AG09319 (cell line): ENCODE results near the gene DCAF15.

Experiments
- DNase-seq: peaks from one replicate; pipeline ENCODE4 v3.0.0-alpha.2; 2010; ENCODE audit warnings: low read depth; ENCODE audit errors: extremely low read depth
- CTCF ChIP-seq: IDR thresholded peaks from 2 replicates; pipeline ENCODE4 v1.5.1; 2011; ENCODE audit warnings: low read depth, mild to moderate bottlenecking, inconsistent platforms, low read length, moderate library complexity

Gene DCAF15

GRCh38 chr19:13952154-13952930 is at the start of gene DCAF15:
Gene DCAF15, plus strand, starts transcription at chr19:13952509. Its CDS starts 4 bp downstream, at chr19:13952513.
- TF ChIP-seq CTCF: no peak
- DNase-seq: peak; percentile 100

- peak; percentile 6 for TF ChIP-seq CTCF
- DNase-seq: no peak
Observed at GRCh38 chr19:13902993-13903555, 49.2 kb upstream of the DCAF15 start.

- no peak for TF ChIP-seq CTCF
- DNase-seq: peak; percentile 37
Observed at GRCh38 chr19:13905634-13906520, 46.4 kb upstream of the DCAF15 start, which contains the start of the genes BRME1 and CC2D1A. Gene BRME1, minus strand, starts transcription at chr19:13906117. Its CDS starts 1,225 bp downstream, at chr19:13904892. Gene CC2D1A, plus strand, starts transcription at chr19:13906201. Its CDS starts 241 bp downstream, at chr19:13906442.

GRCh38 chr19:13906521-13906904 is 45.8 kb upstream of the DCAF15 start:
- no peak for DNase-seq
- no peak for TF ChIP-seq CTCF

GRCh38 chr19:13906910-13907309 is 45.4 kb upstream of the DCAF15 start:
- no peak for DNase-seq
- no peak for TF ChIP-seq CTCF

- no peak for DNase-seq
- no peak for TF ChIP-seq CTCF
Observed at GRCh38 chr19:13908674-13909073, 43.6 kb upstream of the DCAF15 start.
